Measurements from ENCODE around the gene RREB1. TPM values are rescaled to one million over a fixed set of nuclear protein-coding genes. Genes with fewer than 3 reads are reported as not detected.

Gene RREB1
- total RNA-seq, 1 experiment from 2014 or later, result 53.5 TPM

DNA sequence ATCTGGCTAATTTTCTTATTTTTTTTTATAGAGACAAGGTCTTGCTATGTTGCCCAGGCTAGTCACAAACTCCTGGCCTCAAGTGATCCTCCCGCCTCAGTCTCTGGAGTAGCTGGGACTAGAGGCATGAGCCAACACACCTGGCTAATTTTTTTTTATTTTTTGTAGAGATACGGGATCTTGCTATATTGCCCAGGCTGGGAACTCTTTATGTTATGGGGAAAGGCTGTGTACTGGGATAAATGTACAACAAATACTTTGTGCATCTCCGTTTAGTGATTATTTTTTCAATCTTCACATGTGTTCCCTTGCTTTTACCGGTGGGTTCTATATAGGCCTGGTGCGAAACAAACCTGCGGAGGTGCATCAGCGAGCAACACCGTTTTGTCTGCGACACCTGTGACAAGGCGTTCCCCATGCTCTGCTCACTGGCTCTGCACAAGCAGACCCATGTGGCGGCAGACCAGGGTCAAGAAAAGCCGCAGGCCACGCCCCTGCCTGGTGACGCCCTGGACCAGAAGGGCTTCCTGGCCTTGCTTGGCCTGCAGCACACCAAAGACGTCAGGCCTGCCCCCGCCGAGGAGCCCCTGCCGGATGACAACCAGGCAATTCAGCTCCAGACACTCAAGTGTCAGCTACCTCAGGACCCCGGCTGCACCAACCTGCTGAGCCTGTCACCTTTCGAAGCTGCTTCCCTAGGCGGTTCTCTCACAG, 121.1 kb downstream of the RREB1 start:
- BruUV-seq (replicated peaks), result no TSS peak
- Mint-ChIP-seq H3K9me3 (ENCODE audit: unreplicated experiment) (no peaks in the 10 kb centered on the region), H3K36me3 (ENCODE audit: insufficient read depth, unreplicated experiment) (peaks cover 96% of the 10 kb centered on the region), H3K4me1 (ENCODE audit: insufficient read depth, unreplicated experiment) (no peaks in the 10 kb centered on the region), H3K4me3 (ENCODE audit: unreplicated experiment) (no peak overlapping the region), H3K27me3 (ENCODE audit: insufficient read depth, unreplicated experiment) (no peaks in the 10 kb centered on the region), H3K27ac (ENCODE audit: low read depth, unreplicated experiment) (no peak overlapping the region)
- intact Hi-C loops (cut with micrococcal nuclease), result no loop called here
- CTCF ChIA-PET, result no interaction called here
- TF ChIP-seq CTCF (IDR thresholded peaks at IDR 0.05; ENCODE audit: unreplicated experiment), result no peak
- no peak for DNase-seq (ENCODE audit: unreplicated experiment)
- POLR2A ChIA-PET, result interaction anchor here (0.6 kb wide), 1 partner anchor 313 kb away, joined by 5 read pairs; no protein-coding TSS in a partner anchor

DNA sequence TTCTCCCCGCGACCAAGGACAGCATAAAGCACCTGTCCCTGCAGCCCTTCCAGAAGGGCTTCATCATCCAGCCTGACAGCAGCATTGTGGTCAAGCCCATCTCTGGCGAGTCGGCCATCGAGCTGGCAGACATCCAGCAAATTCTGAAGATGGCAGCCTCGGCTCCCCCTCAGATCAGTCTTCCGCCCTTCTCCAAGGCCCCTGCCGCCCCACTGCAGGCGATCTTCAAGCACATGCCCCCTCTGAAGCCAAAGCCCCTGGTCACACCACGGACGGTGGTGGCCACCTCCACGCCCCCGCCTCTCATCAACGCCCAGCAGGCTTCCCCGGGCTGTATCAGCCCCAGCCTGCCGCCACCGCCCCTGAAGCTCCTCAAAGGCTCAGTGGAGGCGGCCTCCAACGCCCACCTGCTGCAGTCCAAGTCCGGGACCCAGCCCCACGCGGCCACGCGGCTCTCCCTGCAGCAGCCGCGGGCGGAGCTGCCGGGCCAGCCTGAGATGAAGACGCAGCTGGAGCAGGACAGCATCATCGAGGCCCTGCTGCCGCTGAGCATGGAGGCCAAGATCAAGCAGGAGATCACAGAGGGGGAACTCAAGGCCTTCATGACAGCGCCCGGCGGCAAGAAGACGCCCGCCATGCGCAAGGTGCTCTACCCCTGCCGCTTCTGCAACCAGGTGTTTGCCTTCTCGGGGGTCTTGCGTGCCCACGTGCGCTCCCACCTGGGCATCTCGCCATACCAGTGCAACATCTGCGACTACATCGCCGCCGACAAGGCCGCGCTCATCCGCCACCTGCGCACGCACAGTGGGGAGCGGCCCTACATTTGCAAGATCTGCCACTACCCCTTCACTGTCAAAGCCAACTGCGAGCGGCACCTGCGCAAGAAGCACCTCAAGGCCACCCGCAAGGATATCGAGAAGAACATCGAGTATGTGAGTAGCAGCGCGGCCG, 121.9 kb downstream of the RREB1 start:
- Mint-ChIP-seq H3K36me3 (ENCODE audit: insufficient read depth, unreplicated experiment) (peaks cover 92% of the 10 kb centered on the region), H3K4me3 (ENCODE audit: unreplicated experiment) (no peak overlapping the region), H3K4me1 (ENCODE audit: insufficient read depth, unreplicated experiment) (no peaks in the 10 kb centered on the region), H3K9me3 (ENCODE audit: unreplicated experiment) (no peaks in the 10 kb centered on the region), H3K27me3 (ENCODE audit: insufficient read depth, unreplicated experiment) (no peaks in the 10 kb centered on the region), H3K27ac (ENCODE audit: low read depth, unreplicated experiment) (no peak overlapping the region)
- intact Hi-C loops (cut with micrococcal nuclease), result no loop called here
- ChIA-PET POLR2A (no interaction called here), CTCF (no interaction called here)
- BruUV-seq (replicated peaks), result no TSS peak
- TF ChIP-seq CTCF (IDR thresholded peaks at IDR 0.05; ENCODE audit: unreplicated experiment), result no peak
- DNase-seq (ENCODE audit: unreplicated experiment), result no peak

- TF ChIP-seq CTCF (IDR thresholded peaks at IDR 0.05; ENCODE audit: unreplicated experiment), result no peak
- TSS peak; percentile 3 for BruUV-seq (replicated peaks)
- ChIA-PET CTCF (no interaction called here), POLR2A (no interaction called here)
- no peaks in the 10 kb centered on the region for H3K9me3 Mint-ChIP-seq (ENCODE audit: unreplicated experiment)
- no peaks in the 10 kb centered on the region for H3K27me3 Mint-ChIP-seq (ENCODE audit: insufficient read depth, unreplicated experiment)
- no peak overlapping the region for H3K27ac Mint-ChIP-seq (ENCODE audit: low read depth, unreplicated experiment)
- DNase-seq (ENCODE audit: unreplicated experiment), result no peak
- peaks cover 3% of the 10 kb centered on the region for H3K4me1 Mint-ChIP-seq (ENCODE audit: insufficient read depth, unreplicated experiment)
- intact Hi-C loops (cut with micrococcal nuclease), result no loop called here
- no peak overlapping the region for H3K4me3 Mint-ChIP-seq (ENCODE audit: unreplicated experiment)
- peaks cover 93% of the 10 kb centered on the region for H3K36me3 Mint-ChIP-seq (ENCODE audit: insufficient read depth, unreplicated experiment)
These were observed 122.5 kb downstream of the RREB1 start for GRCh38 chr6:7230327-7230691.

DNA sequence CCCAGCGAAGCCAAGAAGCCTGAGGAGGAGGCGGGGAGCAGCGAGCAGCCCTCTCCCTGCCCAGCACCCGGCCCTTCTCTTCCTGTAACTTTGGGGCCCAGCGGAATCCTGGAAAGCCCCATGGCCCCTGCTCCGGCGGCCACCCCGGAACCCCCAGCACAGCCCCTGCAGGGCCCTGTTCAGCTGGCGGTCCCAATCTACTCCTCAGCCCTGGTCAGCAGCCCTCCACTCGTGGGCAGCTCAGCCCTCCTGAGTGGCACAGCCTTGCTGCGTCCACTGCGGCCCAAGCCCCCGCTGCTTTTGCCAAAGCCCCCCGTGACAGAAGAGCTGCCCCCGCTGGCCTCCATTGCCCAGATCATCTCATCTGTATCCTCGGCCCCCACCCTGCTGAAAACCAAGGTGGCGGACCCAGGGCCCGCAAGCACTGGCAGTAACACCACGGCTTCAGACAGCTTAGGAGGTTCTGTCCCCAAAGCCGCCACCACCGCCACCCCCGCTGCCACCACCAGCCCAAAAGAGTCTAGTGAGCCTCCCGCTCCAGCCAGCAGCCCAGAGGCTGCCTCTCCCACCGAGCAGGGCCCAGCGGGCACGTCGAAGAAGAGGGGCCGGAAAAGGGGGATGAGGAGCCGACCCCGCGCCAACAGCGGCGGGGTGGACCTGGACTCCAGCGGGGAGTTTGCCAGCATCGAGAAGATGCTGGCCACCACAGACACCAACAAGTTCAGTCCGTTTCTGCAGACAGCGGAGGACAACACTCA, 123.4 kb downstream of the RREB1 start:
- no peaks in the 10 kb centered on the region for H3K9me3 Mint-ChIP-seq (ENCODE audit: unreplicated experiment)
- no TSS peak for BruUV-seq (replicated peaks)
- CTCF ChIA-PET, result interaction anchor here (0.6 to 1.4 kb wide), 3 partner anchors 13 to 604 kb away, joined by 3 to 5 read pairs (median 4); no protein-coding TSS in a partner anchor
- H3K27ac Mint-ChIP-seq (ENCODE audit: low read depth, unreplicated experiment), result no peak overlapping the region
- H3K4me3 Mint-ChIP-seq (ENCODE audit: unreplicated experiment), result no peak overlapping the region
- H3K4me1 Mint-ChIP-seq (ENCODE audit: insufficient read depth, unreplicated experiment), result peaks cover 11% of the 10 kb centered on the region
- POLR2A ChIA-PET, result no interaction called here
- H3K27me3 Mint-ChIP-seq (ENCODE audit: insufficient read depth, unreplicated experiment), result no peaks in the 10 kb centered on the region
- peaks cover 89% of the 10 kb centered on the region for H3K36me3 Mint-ChIP-seq (ENCODE audit: insufficient read depth, unreplicated experiment)
- intact Hi-C loops (cut with micrococcal nuclease), result no loop called here
- no peak for DNase-seq (ENCODE audit: unreplicated experiment)
- no peak for TF ChIP-seq CTCF (IDR thresholded peaks at IDR 0.05; ENCODE audit: unreplicated experiment)
